GM19099 (cell line): ENCODE results near the gene COL26A1.

Experiments
- POLR2A ChIP-seq: IDR thresholded peaks from 3 replicates; pipeline ENCODE4 v1.6.1; 2011; ENCODE audit warnings: low read depth; ENCODE audit not compliant: insufficient read length; ENCODE audit errors: extremely low read depth

Gene COL26A1

DNA sequence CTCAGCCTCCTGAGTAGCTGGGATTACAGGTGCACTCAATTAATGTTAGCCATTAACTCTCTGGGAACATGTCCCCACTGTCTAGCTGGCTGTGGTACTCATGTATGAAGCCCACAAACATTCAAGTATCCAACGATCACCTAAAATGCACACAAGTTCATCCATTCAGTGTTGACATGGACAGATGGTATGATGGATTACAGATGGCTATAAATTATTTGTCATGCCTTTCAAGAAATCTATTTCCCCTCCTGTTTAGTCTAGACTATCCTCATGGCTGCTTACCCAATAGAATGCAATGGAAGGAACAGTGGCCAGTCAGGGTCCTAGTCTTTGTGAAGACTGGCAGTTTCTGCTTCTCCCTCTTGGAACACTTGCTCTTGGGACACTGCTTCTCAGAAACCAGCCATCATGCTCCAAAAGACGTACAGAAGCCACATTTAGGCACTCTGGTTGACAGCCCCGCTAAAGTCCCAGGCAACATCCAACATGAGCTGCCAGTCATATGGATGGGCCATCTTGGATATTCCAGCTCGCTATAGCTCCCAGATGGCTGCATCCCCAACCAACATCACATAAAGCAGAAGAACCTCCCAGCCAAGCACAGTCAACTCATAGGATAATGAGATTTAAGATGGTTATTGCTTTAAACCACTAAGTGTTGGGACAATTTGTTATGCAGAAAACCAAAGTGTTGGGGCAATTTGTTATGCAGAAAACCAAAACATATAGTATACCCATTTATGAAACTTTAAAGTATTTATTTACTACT lies 233.3 kb downstream of the COL26A1 start:
- no peak for TF ChIP-seq POLR2A

DNA sequence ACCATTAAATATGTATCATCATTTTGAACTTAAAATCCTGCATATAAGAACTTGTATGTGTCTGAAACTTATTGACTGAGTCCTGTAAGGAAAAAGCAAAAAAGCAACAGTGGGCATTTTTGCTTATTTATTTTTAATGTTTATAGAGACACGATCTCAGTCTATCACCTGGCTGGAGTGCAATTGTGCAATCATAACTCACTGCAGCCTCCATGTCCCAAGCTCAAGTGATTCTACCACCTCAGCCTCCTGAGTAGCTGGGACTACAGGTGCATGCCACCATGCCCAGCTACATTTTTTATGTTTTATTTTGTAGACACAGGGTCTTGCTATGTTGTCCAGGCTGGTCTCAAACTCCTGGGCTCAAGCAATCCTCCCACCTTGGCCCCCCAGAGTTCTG lies 234.2 kb downstream of the COL26A1 start:
- no peak for TF ChIP-seq POLR2A

DNA sequence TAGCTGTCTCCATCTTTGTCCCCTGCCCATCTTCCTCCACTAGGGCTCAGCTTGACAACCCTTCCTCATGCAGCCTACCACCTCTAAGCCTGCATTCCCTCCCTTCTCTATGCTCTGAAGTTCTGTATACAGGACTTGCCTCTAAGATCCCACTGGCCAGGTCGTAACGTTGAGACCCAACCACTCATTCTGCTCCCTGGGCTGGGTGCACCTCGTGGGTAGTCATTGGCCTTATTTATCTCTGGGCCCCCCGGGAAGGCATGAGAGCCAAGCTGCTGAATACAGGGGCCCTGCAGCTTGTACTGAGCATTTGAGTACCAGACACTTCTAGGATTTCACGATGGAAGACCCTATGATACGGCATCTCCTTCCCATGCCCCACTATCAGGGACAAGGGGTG lies 235.3 kb downstream of the COL26A1 start:
- TF ChIP-seq POLR2A, result no peak

DNA sequence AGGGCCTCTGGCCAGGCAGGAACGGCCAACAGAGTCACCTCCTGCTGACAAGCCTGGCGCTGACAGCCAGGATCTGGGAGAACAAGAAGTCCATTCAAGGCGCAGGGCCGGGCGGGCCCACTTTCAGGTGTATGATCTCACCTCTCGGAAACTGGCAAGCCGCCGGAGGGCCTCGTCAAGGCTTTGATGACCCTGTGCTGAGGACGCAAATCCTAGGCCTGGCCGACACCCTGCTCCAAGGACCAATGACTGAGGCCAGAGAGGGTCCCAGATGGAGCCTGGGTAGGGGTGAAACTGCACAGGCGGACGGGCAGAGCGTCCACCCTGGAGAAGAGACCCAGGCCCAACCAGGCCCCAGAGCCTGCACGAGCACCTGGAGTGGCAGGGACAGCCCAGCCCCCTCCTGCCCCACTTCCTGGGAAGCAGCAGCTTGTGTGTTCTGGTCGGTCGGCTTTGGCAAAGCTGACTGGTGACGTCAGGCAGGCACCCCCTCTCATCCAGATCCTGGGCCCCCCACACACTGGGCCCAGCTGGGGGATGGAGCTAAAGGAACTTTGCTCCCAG lies 235.8 kb downstream of the COL26A1 start:
- no peak for TF ChIP-seq POLR2A

DNA sequence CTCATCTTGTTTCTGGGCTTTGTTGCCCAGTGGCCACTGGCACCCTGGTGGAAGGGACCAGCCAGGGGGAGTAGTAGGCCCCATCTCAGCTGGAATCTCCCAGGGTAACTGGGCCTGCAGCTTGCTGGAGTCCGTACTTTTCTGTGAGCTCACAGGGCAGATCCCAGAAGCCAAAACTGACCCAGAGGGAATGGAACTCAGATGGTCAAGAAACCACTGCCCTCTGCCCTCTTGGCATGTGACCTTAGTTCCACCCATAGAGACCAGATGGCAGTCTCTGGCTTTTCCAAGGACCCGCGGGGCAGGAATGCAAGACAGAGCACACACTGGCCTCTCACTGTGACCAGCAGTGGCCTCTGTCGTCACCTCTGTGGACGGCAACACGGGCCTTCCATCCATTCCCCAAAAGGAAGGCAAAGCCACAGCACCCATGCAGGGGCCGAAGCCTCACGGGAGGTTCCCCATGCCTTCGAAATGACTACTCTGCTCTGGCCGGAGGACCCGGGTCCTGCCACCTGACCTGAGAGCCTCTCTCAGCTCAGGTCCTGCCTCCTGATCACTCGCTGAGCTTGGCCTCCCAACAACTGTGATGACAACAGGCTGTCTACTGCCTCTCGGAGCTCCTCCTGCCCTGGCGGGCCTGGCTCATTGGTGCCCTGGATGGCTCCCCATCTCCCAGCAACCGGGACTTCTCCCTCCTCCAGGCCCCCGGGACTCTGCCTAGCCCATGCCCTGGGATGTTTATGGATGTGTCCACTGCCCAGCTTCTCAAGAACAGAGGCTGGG lies 236.5 kb downstream of the COL26A1 start:
- no peak for TF ChIP-seq POLR2A

DNA sequence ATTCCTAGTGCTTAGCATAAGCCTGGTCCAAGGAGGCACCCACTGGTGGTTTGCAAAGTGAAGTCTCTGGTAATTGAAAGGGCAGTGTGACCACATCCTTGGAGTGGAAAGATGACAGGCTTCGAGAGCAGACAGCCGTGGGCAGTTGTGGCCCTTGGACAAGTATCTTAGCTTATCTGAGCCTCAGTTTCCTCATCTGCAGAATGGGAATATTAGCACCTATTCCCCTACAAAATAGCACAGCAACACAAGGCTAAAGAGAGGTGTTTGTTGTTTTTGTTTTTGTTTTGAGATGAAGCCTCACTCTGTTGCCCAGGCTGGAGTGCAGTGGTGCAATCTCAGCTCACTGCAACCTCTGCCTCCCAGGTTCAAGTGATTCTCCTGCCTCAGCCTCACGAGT lies 237.1 kb downstream of the COL26A1 start:
- TF ChIP-seq POLR2A, result no peak

DNA sequence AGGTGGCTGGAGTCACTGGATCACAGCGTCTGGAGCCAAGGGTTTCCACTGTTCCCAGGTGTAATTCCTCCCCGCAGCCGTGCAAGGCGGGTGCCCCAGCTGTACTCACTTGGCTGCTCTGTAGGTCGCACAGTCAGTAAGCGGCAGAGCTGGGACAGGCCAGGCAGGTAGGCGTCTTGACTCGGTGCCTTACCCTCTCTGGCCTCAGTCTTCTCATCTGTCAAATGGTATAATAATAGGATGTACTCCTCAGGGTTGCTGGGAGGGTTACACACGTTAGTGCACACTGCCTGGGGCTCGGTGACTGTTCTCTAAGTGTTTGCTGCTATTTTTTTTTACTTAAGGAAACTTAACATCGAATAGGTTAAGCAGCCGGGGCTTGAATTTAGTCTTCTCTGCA lies 239.4 kb downstream of the COL26A1 start:
- no peak for TF ChIP-seq POLR2A

DNA sequence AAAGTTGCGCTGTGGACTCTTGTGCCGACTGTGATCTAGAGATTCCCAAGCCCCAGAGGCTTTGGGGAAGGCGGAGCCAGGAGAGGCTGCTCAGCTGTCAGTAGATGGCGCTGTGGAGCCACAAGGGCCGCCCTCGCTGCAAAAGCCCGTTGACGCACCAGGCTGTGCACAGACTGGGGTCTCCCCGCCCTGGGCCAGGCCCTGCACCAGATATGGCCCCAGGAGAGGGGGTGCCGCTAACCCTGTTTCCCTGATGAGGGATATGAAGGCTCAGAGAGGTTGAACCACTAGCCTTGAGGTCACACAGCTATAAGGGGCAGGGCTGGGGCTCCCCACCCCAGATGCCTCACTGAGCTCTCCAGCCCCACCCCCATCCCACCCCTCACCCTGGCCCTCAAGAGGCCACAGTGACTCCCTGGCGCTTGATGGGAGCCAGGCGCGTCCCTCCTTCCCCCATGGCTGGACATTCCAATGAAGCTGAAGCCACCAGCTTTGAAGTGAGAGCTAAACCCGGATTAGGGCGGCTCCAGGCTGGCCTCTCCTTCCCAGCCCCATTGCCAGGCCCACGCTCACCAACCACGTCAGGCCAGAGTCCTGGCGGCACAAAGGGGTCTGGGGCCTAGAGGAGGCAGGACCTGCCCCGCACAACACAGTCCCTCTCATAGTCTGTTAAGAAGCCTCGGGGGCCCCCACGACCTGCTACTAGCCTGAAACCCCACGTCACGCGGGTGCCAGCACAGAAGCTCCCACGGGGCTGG lies 240.0 kb downstream of the COL26A1 start:
- TF ChIP-seq POLR2A, result no peak

DNA sequence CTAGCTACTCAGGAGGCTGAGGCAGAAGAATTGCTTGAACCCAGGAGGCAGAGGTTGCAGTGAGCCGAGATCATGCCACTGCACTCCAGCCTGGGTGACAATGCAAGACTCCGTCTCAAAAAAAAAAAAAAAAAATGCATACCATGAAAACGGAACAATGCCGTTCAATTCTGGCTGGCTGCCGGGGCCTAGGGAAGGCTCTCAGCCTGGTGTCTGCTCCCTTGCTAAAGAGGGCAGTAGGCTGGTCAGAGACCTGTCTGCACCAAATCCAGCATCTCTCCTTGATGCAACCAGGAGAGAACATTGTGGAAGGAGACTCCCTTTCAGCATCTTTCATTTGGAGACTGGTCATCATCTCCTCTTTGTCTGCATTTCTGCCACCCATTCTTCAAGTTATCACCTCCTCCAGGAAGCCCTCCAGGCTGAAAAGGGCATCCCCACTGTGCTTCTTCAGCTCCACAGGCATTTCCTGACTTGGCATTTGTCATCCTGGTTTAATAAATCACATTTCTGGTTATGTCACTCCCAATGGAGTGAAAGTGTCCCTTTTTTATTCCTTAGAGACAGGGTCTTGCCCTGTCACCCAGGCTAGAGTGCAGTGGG lies 241.8 kb downstream of the COL26A1 start:
- TF ChIP-seq POLR2A, result no peak

DNA sequence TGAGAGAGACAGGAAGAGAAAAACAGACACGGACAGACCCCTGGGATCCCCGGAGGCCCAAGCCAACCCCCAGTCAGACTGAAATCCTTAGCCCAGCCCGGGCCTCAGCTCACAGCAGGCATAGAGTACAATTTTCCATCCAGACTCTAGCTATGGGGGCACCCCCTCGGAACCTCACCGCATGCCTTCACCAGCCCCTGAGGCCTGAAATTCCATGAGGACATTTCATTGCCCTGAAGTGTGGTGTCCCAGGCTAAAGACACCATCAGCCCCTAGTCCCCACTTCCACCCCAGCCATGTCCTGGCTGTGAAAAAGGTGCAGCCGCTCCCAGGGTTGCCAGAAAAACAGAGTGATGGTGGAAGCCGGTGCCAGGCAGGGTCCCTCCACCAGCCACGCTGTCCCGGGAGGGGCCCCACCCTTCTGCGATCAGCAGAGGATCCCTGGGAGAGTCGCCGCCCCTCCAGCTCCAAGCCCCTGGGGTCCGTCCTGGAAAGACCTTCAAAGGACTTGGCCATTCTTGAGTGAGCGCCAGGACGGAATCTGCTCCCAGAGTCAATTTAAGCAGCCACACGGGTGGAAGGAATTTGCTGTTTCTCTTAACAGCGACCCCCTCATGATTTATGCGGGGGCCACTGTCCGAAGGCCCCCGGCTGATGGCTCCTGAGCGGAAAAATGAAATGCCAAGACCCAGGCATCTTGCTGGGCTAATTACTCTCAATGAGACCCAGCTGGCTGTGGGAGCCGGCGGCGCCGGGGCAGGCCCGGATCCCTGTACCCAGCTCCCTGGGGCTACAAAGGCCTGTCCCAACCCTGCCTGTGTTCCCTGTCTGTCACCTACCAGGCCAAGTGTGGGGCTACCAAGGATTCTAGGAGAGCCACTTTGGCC lies 243.2 kb downstream of the COL26A1 start:
- no peak for TF ChIP-seq POLR2A

DNA sequence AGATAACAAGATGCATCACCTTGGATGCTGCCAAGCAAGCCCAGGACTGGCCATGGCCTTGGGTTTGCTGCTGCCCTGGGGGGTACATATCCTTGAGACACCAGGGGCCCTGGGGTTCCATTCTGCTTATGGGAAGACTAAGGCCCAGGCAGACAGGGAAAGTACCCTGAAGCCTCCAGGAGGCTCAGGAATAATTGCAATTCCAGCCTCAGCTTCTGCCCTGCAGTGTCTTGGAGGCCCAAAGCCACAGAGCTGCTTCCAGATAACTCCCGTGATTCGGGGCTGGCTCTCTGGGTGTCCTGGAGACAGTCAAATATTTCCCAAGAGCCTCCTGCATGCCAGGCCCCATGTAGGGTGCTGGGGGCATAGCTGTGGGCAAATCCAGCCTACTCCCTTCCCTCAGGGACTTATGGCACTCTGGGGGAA lies 243.8 kb downstream of the COL26A1 start:
- TF ChIP-seq POLR2A, result no peak
